GM12878 (cell line): Measurements from ENCODE around the gene MAN2B2. TPM values are rescaled to one million over a fixed set of nuclear protein-coding genes. Genes with fewer than 3 reads are reported as not detected.

Experiments
- BCLAF1 ChIP-seq: fragments of 450-650 bp; IDR thresholded peaks from 2 replicates; pipeline ENCODE4 v1.6.1; 2017; ENCODE audit warnings: antibody characterized with exemption, mild to moderate bottlenecking, moderate library complexity
- CBFB ChIP-seq: IDR thresholded peaks from 2 replicates; pipeline ENCODE4 v1.6.1; 2016; ENCODE audit warnings: antibody characterized with exemption, low read depth
- CBX5 ChIP-seq: sonication (generic); IDR thresholded peaks from 2 replicates; pipeline ENCODE4 v1.6.1; 2016; ENCODE audit warnings: low read depth, moderate library complexity, mild to moderate bottlenecking, inconsistent platforms
- CHD1 ChIP-seq: IDR thresholded peaks from 2 replicates; pipeline ENCODE4 v1.6.1; 2012; ENCODE audit warnings: low read depth, low read length, improper control_type of control experiment
- E2F4 ChIP-seq: IDR thresholded peaks from 2 replicates; pipeline ENCODE4 v1.6.1; 2012; ENCODE audit warnings: low read depth, low read length, improper control_type of control experiment
- EZH2 ChIP-seq: IDR thresholded peaks from 2 replicates; pipeline ENCODE4 v1.6.1; 2012; ENCODE audit warnings: low read depth, mild to moderate bottlenecking, control low read depth, inconsistent platforms, low read length, borderline replicate concordance; ENCODE audit not compliant: control insufficient read depth
- MAX ChIP-seq: IDR thresholded peaks from 2 replicates; pipeline ENCODE4 v1.6.1; 2012; ENCODE audit warnings: low read depth, low read length, improper control_type of control experiment
- NKRF ChIP-seq: fragments of 450-650 bp; conservative IDR thresholded peaks from 2 replicates; pipeline ENCODE4 v1.6.1; 2017; ENCODE audit warnings: mild to moderate bottlenecking, moderate library complexity
- RB1 ChIP-seq: fragments of 450-650 bp; formaldehyde crosslinking; IDR thresholded peaks from 2 replicates; pipeline ENCODE4 v1.6.1; 2017; ENCODE audit warnings: mild to moderate bottlenecking, borderline replicate concordance
- SMARCA5 ChIP-seq: fragments of 450-650 bp; IDR thresholded peaks from 2 replicates; pipeline ENCODE4 v1.6.1; 2017; ENCODE audit warnings: mild to moderate bottlenecking
- ZBED1 ChIP-seq: IDR thresholded peaks from 2 replicates; pipeline ENCODE4 v1.6.1; 2016; ENCODE audit warnings: borderline replicate concordance
- polyA plus RNA-seq, 11 experiments: library from polyadenylated mRNA; depleted of rRNA in 4 of 11; unstranded in 6 of 11; stranded (reverse) in 5 of 11; fragments of >200 nt; fragmentation: Nextera tagmentation in 4 of 11; fragmentation: Illumina TruSeq in 1 of 11; extraction: Ambion mirVana in 4 of 11; extraction: Trizol in 1 of 11; gene quantifications; 1 replicate in 1 of 11; 2 replicates in 10 of 11; pipeline versions ENCODE4 v1.2.1 to v1.2.3, GENCODE V29; 2011 to 2016; ENCODE audit warnings: inconsistent platforms in 2 of 11, missing spikeins in 2 of 11, low read depth in 1 of 11
- total RNA-seq, 4 experiments: library from RNA; depleted of rRNA in 3 of 4; stranded (reverse); fragments of >200 nt in 3 of 4; fragmentation: Illumina TruSeq in 1 of 4; extraction: Trizol in 1 of 4; gene quantifications; 2 replicates each; pipeline versions ENCODE4 v1.2.1 to v1.2.3, GENCODE V29; 2013 to 2021

Gene MAN2B2
- total and polyA plus RNA-seq, 10 of the 15 experiments (the other 5 are each of a cell fraction or from before 2014, with no cell fraction given), result 0.47 to 14.5 (median 7.0) TPM

- TF ChIP-seq E2F4 (no peak), BCLAF1 (no peak), EZH2 (no peak), RB1 (no peak), NKRF (no peak), CBFB (no peak), ZBED1 (no peak), MAX (no peak), CBX5 (no peak), CHD1 (no peak), SMARCA5 (no peak)
Observed at GRCh38 chr4:6618386-6619115, 43.6 kb downstream of the MAN2B2 start (continued).
